ENCODE results near the gene TYW1. TPM values are rescaled to one million over a fixed set of nuclear protein-coding genes. Genes with fewer than 3 reads are reported as not detected.

Gene TYW1, protein sequence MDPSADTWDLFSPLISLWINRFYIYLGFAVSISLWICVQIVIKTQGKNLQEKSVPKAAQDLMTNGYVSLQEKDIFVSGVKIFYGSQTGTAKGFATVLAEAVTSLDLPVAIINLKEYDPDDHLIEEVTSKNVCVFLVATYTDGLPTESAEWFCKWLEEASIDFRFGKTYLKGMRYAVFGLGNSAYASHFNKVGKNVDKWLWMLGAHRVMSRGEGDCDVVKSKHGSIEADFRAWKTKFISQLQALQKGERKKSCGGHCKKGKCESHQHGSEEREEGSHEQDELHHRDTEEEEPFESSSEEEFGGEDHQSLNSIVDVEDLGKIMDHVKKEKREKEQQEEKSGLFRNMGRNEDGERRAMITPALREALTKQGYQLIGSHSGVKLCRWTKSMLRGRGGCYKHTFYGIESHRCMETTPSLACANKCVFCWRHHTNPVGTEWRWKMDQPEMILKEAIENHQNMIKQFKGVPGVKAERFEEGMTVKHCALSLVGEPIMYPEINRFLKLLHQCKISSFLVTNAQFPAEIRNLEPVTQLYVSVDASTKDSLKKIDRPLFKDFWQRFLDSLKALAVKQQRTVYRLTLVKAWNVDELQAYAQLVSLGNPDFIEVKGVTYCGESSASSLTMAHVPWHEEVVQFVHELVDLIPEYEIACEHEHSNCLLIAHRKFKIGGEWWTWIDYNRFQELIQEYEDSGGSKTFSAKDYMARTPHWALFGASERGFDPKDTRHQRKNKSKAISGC
- 17.4 and 18.5 TPM in 2 replicates for total RNA-seq

GRCh38 chr7:66996444-66997191 lies at the start of gene TYW1:
TYW1 (plus strand) TSS chr7:66996833; CDS start chr7:66996979, 146 bp downstream.

GRCh38 chr7:66995050-66995776 lies 1.4 kb upstream of the TYW1 start, which contains the start of gene SBDS:
SBDS (minus strand) TSS chr7:66995586; CDS start chr7:66995417, 169 bp downstream.

Small RNAs within 50 kb of the gene (small RNA-seq; reads per million reads assigned to genes)
- not detected for gene AC073089.1
- not detected for gene MIR4650-1
- not detected for gene RN7SL43P

Other genes with a start within 250 kb of the TYW1 start
- gene TMEM248, start 75.6 kb upstream of the TYW1 start, total RNA-seq = 86.0 and 138 TPM in 2 replicates
- gene SBDS, start 1.2 kb upstream of the TYW1 start, total RNA-seq = 95.3 and 103 TPM in 2 replicates

All from thoracic aorta endothelial cell (primary cell).